ENCODE results near the gene PHF2.

Gene PHF2

GRCh38 chr9:93585695-93586094 lies 9.3 kb downstream of the PHF2 start:
- no peak for DNase-seq (ENCODE audit: low read depth in 3 of 3, low spot score in 1 of 3)

- DNase-seq (ENCODE audit: low read depth in 3 of 3, low spot score in 1 of 3): no peak
Observed at GRCh38 chr9:93586290-93587057, 10.1 kb downstream of the PHF2 start.

- DNase-seq (ENCODE audit: low read depth in 3 of 3, low spot score in 1 of 3): no peak
Observed at GRCh38 chr9:93587284-93587650, 10.9 kb downstream of the PHF2 start.

DNA sequence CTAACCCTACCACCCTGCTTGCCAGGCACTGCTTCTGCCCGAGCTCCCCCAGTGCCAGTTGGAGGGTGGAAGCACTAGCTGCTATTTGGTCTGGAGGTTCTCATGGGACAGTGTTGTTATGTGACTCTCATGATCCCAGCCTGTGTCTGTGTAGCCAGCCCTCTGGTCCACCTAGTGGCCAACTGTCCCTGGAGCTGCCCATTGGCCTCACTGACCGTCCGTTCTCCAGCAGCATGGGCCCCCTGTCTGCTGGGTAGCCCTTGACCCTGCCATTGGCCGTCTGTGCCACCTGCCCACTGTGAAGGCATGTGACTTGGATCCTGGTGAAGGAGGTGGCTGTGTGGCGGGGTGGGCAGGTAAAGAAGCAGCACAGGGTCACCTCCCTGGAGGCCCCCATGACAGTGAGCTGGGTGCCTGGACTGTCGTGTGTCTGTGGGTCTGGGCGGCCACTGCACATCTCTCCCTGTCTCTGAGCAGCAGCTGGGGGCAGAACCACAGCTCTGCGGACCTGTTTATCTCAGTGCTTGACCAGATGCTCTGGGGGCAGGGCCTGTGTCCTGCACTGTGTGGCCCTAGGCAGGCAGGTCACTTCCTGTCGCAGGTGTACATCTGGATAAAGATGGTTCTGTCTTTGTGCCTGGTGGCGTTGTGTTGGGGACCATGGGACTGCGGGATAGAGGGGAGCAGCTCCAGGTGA lies 11.4 kb downstream of the PHF2 start:
- DNase-seq (ENCODE audit: low read depth in 3 of 3, low spot score in 1 of 3): no peak

DNA sequence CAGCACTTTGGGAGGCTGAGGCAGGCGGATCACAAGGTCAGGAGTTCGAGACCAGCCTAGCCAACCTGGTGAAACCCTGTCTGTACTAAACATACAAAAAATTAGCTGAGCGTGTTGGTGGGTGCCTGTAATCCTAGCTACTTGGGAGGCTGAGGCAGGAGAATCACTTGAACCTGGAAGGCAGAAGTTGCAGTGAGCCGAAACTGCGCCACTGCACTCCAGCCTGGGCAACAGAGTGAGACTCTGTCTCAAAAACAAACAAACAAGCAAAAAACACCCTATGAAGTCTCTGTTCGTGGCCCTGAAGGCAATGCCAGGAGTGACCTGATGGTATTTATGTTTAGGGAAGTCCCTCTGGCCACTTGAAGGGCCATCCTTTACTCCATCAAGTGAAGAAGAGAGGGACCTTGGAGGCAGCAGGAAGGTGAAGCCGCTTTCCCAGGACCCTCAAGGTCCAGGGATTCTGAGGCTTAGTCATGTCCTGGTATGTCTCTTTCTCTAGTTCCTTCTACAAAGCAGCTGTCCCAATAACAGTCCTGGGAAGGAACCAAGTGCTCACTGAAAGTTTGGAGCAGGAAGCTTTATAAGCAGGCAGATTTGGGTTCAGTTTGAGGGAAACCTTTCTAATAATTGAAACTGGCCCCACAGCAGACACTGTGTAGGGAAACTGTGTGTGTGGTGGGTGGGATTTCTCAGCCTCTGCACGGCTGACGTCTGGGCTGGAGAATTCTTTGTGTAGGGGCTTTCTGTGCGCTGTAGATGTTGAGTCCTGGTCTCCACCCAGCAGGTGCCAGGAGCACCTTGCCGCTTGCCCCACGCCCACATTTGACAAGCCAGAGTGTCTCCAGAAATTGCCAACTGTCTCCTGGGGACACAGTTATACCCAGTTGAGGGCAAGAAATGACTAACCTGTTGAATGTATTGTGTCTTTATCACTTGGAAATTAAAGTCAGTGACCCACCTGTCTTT lies 12.5 kb downstream of the PHF2 start:
- no peak for DNase-seq (ENCODE audit: low read depth in 3 of 3, low spot score in 1 of 3)

- DNase-seq (ENCODE audit: low read depth in 3 of 3, low spot score in 1 of 3): no peak
Observed at GRCh38 chr9:93589688-93590087, 13.3 kb downstream of the PHF2 start.

DNA sequence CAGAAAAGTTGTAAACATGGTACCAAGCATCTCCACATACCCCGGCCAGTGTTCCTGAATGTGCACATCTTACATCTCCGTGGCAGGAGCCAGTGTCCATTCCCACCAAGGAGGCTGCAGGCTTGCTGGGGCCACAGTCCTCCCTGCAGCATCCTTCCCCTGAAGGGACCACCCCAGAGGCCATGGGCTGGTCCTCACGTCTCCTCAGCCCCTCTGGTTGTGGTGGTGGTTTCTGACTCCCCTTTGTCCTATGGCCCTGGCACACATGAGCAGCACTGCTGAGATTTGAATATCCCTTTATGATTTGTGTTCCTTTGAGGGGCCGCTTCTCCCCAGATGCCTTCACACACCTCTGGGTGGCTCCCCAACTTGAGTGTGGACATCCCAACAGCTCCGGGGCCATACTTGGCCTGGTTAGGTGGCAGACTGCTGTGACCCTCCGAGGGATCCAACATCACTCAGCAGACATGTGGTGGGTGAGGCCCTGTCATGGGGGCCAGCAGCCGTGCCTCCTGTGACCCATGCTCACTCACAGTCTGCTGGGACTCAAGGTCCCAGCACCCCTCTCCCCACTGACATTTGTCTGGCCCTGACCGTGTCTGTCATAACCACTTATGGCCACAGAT lies 14.3 kb downstream of the PHF2 start:
- DNase-seq (ENCODE audit: low read depth in 3 of 3, low spot score in 1 of 3): no peak

GRCh38 chr9:93591301-93592007 lies 15.1 kb downstream of the PHF2 start:
- no peak for DNase-seq (ENCODE audit: low read depth in 3 of 3, low spot score in 1 of 3)

GRCh38 chr9:93592008-93592642 lies 15.7 kb downstream of the PHF2 start:
- DNase-seq (ENCODE audit: low read depth in 3 of 3, low spot score in 1 of 3): no peak

- no peak for DNase-seq (ENCODE audit: low read depth in 3 of 3, low spot score in 1 of 3)
Observed at GRCh38 chr9:93592643-93593021, 16.2 kb downstream of the PHF2 start.

GRCh38 chr9:93593144-93593658 lies 16.8 kb downstream of the PHF2 start:
- no peak for DNase-seq (ENCODE audit: low read depth in 3 of 3, low spot score in 1 of 3)

DNA sequence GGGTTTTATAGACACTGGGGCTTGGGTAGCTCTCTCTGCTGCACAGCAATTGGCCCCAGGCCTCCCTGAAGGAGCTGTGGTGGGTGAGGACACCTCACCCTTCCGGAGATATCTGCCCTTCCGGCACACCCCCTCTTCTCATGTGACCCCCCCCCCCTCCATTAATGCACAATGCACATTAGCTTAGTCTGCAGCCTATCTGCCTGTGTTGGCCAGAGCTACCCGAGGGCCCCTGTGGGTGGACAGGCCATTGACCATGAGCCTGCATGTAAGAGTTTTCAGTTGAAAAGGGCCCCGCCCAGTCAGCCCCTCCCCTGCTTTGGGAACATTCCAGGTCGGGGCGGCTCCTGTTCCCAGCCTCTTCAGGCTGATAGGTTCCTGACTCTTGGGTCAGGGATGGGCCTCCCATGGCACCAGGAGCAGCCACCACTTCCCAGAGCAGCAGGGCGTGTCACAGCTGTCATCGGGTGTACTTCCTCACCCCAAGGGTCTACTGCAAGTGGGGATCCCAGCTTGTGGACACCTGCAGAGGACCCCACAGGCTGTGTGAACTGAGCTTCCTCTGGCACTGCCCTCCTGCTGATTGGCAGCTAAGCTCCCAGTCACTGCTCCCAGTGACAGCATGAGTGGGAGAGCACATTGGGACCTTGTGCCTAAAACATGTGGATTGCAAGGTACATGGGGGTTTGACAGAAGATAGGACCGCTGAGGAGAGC lies 17.8 kb downstream of the PHF2 start:
- no peak for DNase-seq (ENCODE audit: low read depth in 3 of 3, low spot score in 1 of 3)

DNA sequence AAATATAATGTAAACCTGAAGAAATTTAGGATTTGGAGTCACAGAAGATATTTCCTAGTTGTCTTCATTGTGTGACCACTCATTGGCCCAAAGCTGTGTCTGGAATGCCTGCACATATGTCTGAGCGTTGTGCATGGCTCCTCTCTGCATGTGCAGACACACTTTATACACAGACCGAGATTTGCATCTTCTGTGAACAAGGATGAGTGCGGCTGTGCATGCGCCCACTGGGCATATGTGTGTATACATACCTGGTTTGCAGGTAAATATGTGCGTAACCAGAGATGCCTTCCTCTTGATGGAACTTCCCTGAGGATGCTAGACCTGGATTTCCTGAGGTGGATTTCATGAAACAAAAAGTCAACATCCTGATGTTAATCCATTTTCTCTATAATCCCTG lies 19.1 kb downstream of the PHF2 start:
- DNase-seq (ENCODE audit: low read depth in 3 of 3, low spot score in 1 of 3): no peak

- no peak for DNase-seq (ENCODE audit: low read depth in 3 of 3, low spot score in 1 of 3)
Observed at GRCh38 chr9:93595861-93596365, 19.5 kb downstream of the PHF2 start.

DNA sequence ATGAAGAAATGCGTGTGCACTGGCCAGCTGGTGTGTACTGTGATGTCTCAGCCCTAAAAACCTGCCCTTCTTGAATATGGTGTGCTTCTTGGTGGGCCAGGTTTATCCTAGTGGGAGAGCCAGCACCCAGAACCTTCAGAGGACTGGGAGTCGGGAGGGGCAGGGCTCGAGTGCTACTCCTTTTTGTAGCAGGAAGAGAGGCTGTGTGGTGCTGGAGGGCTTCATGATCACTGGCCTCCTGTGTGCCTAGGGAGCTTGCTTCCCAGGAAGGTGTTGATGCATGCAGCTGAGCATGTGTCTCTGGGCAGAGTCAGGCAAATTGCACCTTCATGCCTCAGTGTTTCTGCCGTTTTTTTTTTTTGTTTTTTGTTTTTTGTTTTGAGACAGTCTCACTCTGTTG lies 20.0 kb downstream of the PHF2 start:
- no peak for DNase-seq (ENCODE audit: low read depth in 3 of 3, low spot score in 1 of 3)

DNA sequence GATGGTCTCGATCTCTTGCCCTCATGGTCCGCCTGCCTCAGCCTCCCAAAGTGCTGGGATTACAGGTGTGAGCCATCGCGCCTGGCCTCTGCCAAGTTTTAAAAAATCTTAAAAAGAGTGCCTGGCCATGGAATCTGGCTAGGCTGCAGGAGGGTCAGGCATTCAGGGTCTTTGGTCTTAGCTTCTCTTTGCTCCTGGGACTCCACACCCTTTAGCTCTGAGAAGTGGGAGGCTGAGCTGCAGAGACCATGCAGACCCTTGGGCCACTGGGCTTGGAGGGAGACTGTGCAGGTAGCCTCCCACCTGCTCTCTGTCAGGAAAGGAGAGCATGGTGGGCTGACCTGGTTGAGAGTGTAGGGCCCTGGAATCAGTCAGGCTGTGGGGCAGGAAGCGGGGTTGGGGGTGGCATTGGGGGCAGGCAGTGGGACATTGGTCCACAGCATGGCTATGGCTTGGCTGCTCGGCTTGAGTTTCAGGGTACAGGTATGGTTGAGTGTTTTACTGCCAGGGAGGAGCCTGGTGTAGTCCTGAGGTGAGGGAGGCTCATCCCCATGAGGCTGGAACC lies 20.8 kb downstream of the PHF2 start:
- DNase-seq (ENCODE audit: low read depth in 3 of 3, low spot score in 1 of 3): no peak

GRCh38 chr9:93597871-93598646 lies 21.7 kb downstream of the PHF2 start:
- DNase-seq (ENCODE audit: low read depth in 3 of 3, low spot score in 1 of 3): no peak

- DNase-seq (ENCODE audit: low read depth in 3 of 3, low spot score in 1 of 3): no peak
Observed at GRCh38 chr9:93598647-93599241, 22.4 kb downstream of the PHF2 start.
